Calu3 (cell line): ENCODE results near the gene FLT4. TPM values are rescaled to one million over a fixed set of nuclear protein-coding genes. Genes with fewer than 3 reads are reported as not detected.

Experiments used
- BruUV-seq: library from RNA; stranded (reverse); fragments of 400-500 nt; replicated peaks from 2 replicates; lab custom pipeline; 2021; lab: Mats Ljungman, UMichigan
- CTCF ChIA-PET: fragments of 300-600 bp; sonication (Branson Sonifier 250); formaldehyde crosslinking; loops from one replicate; lab custom pipeline; 2022; ENCODE audit warnings: antibody characterized with exemption; lab: Charles Lee
- DNase-seq: peaks from one replicate; pipeline ENCODE4 v3.0.0; 2022
- H3K27ac Mint-ChIP-seq: one replicate; pipeline ENCODE4 v1.8.0; 2022; ENCODE audit warnings: mixed read lengths; ENCODE audit not compliant: unreplicated experiment
- H3K27me3 Mint-ChIP-seq: one replicate; pipeline ENCODE4 v1.8.0; 2022; ENCODE audit warnings: mixed read lengths; ENCODE audit not compliant: unreplicated experiment
- H3K36me3 Mint-ChIP-seq: one replicate; pipeline ENCODE4 v1.8.0; 2022; ENCODE audit warnings: mild to moderate bottlenecking, moderate library complexity, mixed read lengths; ENCODE audit not compliant: insufficient read depth, unreplicated experiment
- H3K4me1 Mint-ChIP-seq: one replicate; pipeline ENCODE4 v1.8.0; 2022; ENCODE audit warnings: mild to moderate bottlenecking, low read depth, mixed read lengths; ENCODE audit not compliant: unreplicated experiment
- H3K4me3 Mint-ChIP-seq: one replicate; pipeline ENCODE4 v1.8.0; 2022; ENCODE audit warnings: mild to moderate bottlenecking, low read depth, moderate library complexity, mixed read lengths; ENCODE audit not compliant: unreplicated experiment
- H3K9me3 Mint-ChIP-seq: one replicate; pipeline ENCODE4 v1.8.0; 2022; ENCODE audit warnings: low read depth, mixed read lengths; ENCODE audit not compliant: unreplicated experiment
- CTCF ChIP-seq: fragments of 200-600 bp; IDR thresholded peaks from one replicate; pipeline ENCODE4 v1.8.0; 2022; ENCODE audit warnings: antibody characterized with exemption; ENCODE audit not compliant: unreplicated experiment
- intact Hi-C: fragments of 100-400 bp; cut with micrococcal nuclease; formaldehyde crosslinking; loops from one replicate; pipeline ENCODE4 v1.10.0; 2022; ENCODE audit not compliant: unreplicated experiment
- total RNA-seq: library from RNA; stranded (reverse); gene quantifications from 2 replicates; pipeline ENCODE4 v1.2.3, GENCODE V29; 2022

Gene FLT4
- total RNA-seq, 1 experiment from 2014 or later = not detected

- Mint-ChIP-seq H3K9me3 (no peaks in the 10 kb centered on the region), H3K4me1 (peaks cover 7% of the 10 kb centered on the region), H3K27me3 (peaks cover 58% of the 10 kb centered on the region), H3K4me3 (no peak overlapping the region), H3K27ac (no peak overlapping the region), H3K36me3 (no peaks in the 10 kb centered on the region)
- CTCF ChIA-PET = no interaction called here
- TF ChIP-seq CTCF = no peak
- intact Hi-C loops = loop anchor here (5.0 to 10.0 kb wide), 2 partner anchors 314 to 491 kb away; partner anchors contain the start of gene MAPK9
- no peak for DNase-seq
- no TSS peak for BruUV-seq
Observed at GRCh38 chr5:180608572-180609310, 40.7 kb downstream of the FLT4 start.

GRCh38 chr5:180607861-180608571 lies 41.4 kb downstream of the FLT4 start:
- DNase-seq = peak; percentile 45
- H3K27me3 Mint-ChIP-seq = peaks cover 53% of the 10 kb centered on the region
- intact Hi-C loops = loop anchor here (5.0 to 10.0 kb wide), 2 partner anchors 313 to 491 kb away; partner anchors contain the start of gene MAPK9
- no peaks in the 10 kb centered on the region for H3K9me3 Mint-ChIP-seq
- H3K4me3 Mint-ChIP-seq = no peak overlapping the region
- no peaks in the 10 kb centered on the region for H3K36me3 Mint-ChIP-seq
- TF ChIP-seq CTCF = no peak
- H3K4me1 Mint-ChIP-seq = peaks cover 7% of the 10 kb centered on the region
- CTCF ChIA-PET = no interaction called here
- BruUV-seq = no TSS peak
- no peak overlapping the region for H3K27ac Mint-ChIP-seq

- no peaks in the 10 kb centered on the region for H3K9me3 Mint-ChIP-seq
- no peak overlapping the region for H3K4me3 Mint-ChIP-seq
- no peak for TF ChIP-seq CTCF
- no TSS peak for BruUV-seq
- no peak for DNase-seq
- H3K27me3 Mint-ChIP-seq = peaks cover 43% of the 10 kb centered on the region
- H3K27ac Mint-ChIP-seq = no peak overlapping the region
- H3K36me3 Mint-ChIP-seq = no peaks in the 10 kb centered on the region
- intact Hi-C loops = loop anchor here (5.0 to 10.0 kb wide), 2 partner anchors 311 to 489 kb away; partner anchors contain the start of gene MAPK9
- CTCF ChIA-PET = interaction anchor here (0.7 to 1.2 kb wide), 2 partner anchors 18 to 112 kb away, joined by 3 to 5 read pairs; no protein-coding TSS in a partner anchor
- H3K4me1 Mint-ChIP-seq = peaks cover 7% of the 10 kb centered on the region
Observed at GRCh38 chr5:180606215-180606785, 43.1 kb downstream of the FLT4 start.

- BruUV-seq = no TSS peak
- Mint-ChIP-seq H3K9me3 (no peaks in the 10 kb centered on the region), H3K4me3 (no peak overlapping the region), H3K27me3 (peaks cover 47% of the 10 kb centered on the region), H3K36me3 (no peaks in the 10 kb centered on the region), H3K4me1 (peaks cover 7% of the 10 kb centered on the region), H3K27ac (no peak overlapping the region)
- CTCF ChIA-PET = interaction anchor here (1.2 kb wide), 1 partner anchor 113 kb away, joined by 3 read pairs; no protein-coding TSS in a partner anchor
- peak; percentile 73 for DNase-seq
- peak; percentile 84 for TF ChIP-seq CTCF
- intact Hi-C loops = loop anchor here (5.0 to 10.0 kb wide), 2 partner anchors 311 to 488 kb away; partner anchors contain the start of gene MAPK9
Observed at GRCh38 chr5:180605554-180606214, 43.7 kb downstream of the FLT4 start.
